ENCODE data around the gene USP34.
A peak's percentile ranks its signal among the peaks of the same experiment; 100 is the strongest.
"Not testable (repeated sequence)": the region's sequence is repeated elsewhere in the genome, so short reads cannot be mapped to it uniquely, and the experiment has no call there.

USP34 gene

GRCh38 chr2:61244694-61245093 is 226.2 kb downstream of the USP34 start:
- no peak for DNase-seq

GRCh38 chr2:61241266-61241665 is 229.6 kb downstream of the USP34 start:
- no peak for DNase-seq

GRCh38 chr2:61238219-61239012 is 232.5 kb downstream of the USP34 start:
- no peak for DNase-seq

- no peak for DNase-seq
Observed at GRCh38 chr2:61235716-61236115, 235.2 kb downstream of the USP34 start.

- no peak for DNase-seq
Observed at GRCh38 chr2:61233581-61233980, 237.3 kb downstream of the USP34 start.

- no peak for DNase-seq
Observed at GRCh38 chr2:61229936-61230335, 241.0 kb downstream of the USP34 start.

GRCh38 chr2:61222567-61222966 is 248.3 kb downstream of the USP34 start:
- no peak for DNase-seq

- DNase-seq = no peak
Observed at GRCh38 chr2:61221819-61222218, 249.1 kb downstream of the USP34 start.

GRCh38 chr2:61220768-61221167 is 250.1 kb downstream of the USP34 start:
- DNase-seq = no peak

- DNase-seq = no peak
Observed at GRCh38 chr2:61218817-61219170, 252.1 kb downstream of the USP34 start.

GRCh38 chr2:61218076-61218816 is 252.6 kb downstream of the USP34 start:
- no peak for DNase-seq

- no peak for DNase-seq
Observed at GRCh38 chr2:61214171-61214570, 256.7 kb downstream of the USP34 start.

GRCh38 chr2:61210332-61210981 is 260.4 kb downstream of the USP34 start:
- no peak for DNase-seq

GRCh38 chr2:61205132-61205531 is 265.8 kb downstream of the USP34 start:
- DNase-seq = no peak

GRCh38 chr2:61196671-61197070 is 274.2 kb downstream of the USP34 start:
- no peak for DNase-seq

- DNase-seq = not testable (repeated sequence)
Observed at GRCh38 chr2:61194646-61195045, 276.2 kb downstream of the USP34 start.

- DNase-seq = peak; percentile 20
Observed at GRCh38 chr2:61193670-61194561, 277.0 kb downstream of the USP34 start.

GRCh38 chr2:61187085-61187484 is 283.8 kb downstream of the USP34 start:
- no peak for DNase-seq

GRCh38 chr2:61185231-61185728 is 285.6 kb downstream of the USP34 start:
- no peak for DNase-seq

GRCh38 chr2:61184263-61184662 is 286.6 kb downstream of the USP34 start:
- no peak for DNase-seq

- DNase-seq = no peak
Observed at GRCh38 chr2:61183795-61184194, 287.1 kb downstream of the USP34 start.

GRCh38 chr2:61182059-61182383 is 288.9 kb downstream of the USP34 start:
- DNase-seq = no peak

Data from hematopoietic multipotent progenitor cell treated with erythropoietin and hydrocortisone succinate and interleukin-3 and kit ligand, for 8 days (in vitro differentiated cells).